BLaER1 (cell line): Measurements from ENCODE around the gene TNFAIP2.
"Not testable (repeated sequence)": the region's sequence is repeated elsewhere in the genome, so short reads cannot be mapped to it uniquely, and the experiment has no call there.

ENCODE experiments used
- H3K27ac ChIP-seq: shearing (Covaris generic); formaldehyde crosslinking; 2 replicates; pipeline ENCODE4 v1.8.1; 2022
- H3K27me3 ChIP-seq: shearing (Covaris generic); formaldehyde crosslinking; 2 replicates; pipeline ENCODE4 v1.8.1; 2022
- H3K36me3 ChIP-seq: shearing (Covaris generic); formaldehyde crosslinking; 2 replicates; pipeline ENCODE4 v1.8.1; 2022
- H3K4me1 ChIP-seq: shearing (Covaris generic); formaldehyde crosslinking; 2 replicates; pipeline ENCODE4 v1.8.1; 2022
- H3K4me2 ChIP-seq: shearing (Covaris generic); formaldehyde crosslinking; 2 replicates; pipeline ENCODE4 v1.8.1; 2022
- H3K4me3 ChIP-seq: shearing (Covaris generic); formaldehyde crosslinking; 2 replicates; pipeline ENCODE4 v1.8.1; 2022
- H3K9ac ChIP-seq: shearing (Covaris generic); formaldehyde crosslinking; 2 replicates; pipeline ENCODE4 v1.8.1; 2022
- H3K9me3 ChIP-seq: shearing (Covaris generic); formaldehyde crosslinking; 2 replicates; pipeline ENCODE4 v1.8.1; 2022
- H4K20me1 ChIP-seq: shearing (Covaris generic); formaldehyde crosslinking; 2 replicates; pipeline ENCODE4 v1.8.1; 2022
- Cebpa-rat ChIP-seq: shearing (Covaris generic); IDR thresholded peaks from 2 replicates; pipeline ENCODE4 v1.8.1; 2022

The TNFAIP2 gene

DNA sequence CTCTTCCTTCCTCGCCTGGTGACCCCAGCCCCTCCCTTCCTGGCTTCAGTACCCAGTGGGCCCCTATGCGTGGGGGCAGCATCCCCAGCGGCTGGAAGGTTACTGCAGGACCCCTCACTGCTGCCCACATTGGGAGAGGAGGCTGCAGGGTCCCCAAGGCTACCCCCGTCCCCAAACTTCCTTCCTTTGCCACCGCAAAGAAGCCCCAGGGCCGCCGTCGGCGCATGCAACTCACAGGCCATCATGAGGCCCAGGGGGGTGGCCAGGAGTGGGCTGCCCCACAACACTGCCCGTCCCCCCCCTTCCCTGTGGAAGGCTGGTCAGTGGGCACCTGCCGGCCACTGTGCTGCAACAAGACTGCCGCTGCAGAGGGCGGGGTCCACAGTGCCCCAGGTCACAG, 9.5 kb upstream of the TNFAIP2 start:
- H3K4me2 ChIP-seq, result peak overlapping the region; percentile 85

DNA sequence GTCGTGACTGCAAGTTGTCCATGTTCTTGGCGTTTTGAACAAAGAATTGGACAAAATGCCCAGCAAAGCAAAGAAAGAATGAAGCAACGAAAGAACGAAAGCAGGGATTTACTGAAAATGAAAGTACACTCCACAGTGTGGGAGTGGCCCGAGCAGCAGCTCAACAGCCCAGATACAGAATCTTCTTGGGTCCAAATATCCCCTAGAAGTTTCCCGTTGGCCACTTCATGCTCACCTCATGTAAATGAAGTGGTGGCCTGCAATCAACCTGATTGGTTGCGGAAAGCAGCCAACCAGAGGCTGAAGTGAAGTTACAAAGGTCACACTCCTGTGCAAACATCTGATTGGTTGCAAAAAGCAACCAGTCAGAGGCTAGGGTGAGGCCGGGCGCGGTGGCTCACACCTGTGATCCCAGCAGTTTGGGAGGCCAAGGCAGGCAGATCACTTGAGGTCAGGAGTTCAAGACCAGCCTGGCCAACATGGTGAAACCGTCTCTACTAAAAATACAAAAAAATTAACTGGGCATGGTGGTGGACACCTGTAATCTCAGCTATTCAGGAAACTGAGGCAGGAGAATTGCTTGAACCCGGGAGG, 8.1 kb upstream of the TNFAIP2 start:
- Histone ChIP-seq H3K4me2 (peak overlapping the region; percentile 85), H3K4me1 (peaks cover 99% of the 10 kb centered on the region), H3K9ac (0 out of 2 replicates have a peak overlapping the region, but pooled peaks have one; percentile 5), H3K27ac (peak overlapping the region; percentile 60; the same call in 1 of the 2 replicates)
- not testable (repeated sequence) for H3K9me3 ChIP-seq, H3K27me3 ChIP-seq, H3K36me3 ChIP-seq, H3K4me3 ChIP-seq, H4K20me1 ChIP-seq

More for the DNA sequence above, 9.5 kb upstream of the TNFAIP2 start:
- H3K36me3 ChIP-seq, result no peaks in the 10 kb centered on the region
- TF ChIP-seq Cebpa-rat, result no peak
- H3K27ac ChIP-seq, result peak overlapping the region; percentile 81
- H3K27me3 ChIP-seq, result no peaks in the 10 kb centered on the region
- peak overlapping the region; percentile 26; the same call in 1 of the 2 replicates for H3K9ac ChIP-seq
- H3K4me1 ChIP-seq, result peaks cover 94% of the 10 kb centered on the region
- no peak overlapping the region for H3K4me3 ChIP-seq
- H4K20me1 ChIP-seq, result no peaks in the 10 kb centered on the region
- H3K9me3 ChIP-seq, result no peaks in the 10 kb centered on the region

DNA sequence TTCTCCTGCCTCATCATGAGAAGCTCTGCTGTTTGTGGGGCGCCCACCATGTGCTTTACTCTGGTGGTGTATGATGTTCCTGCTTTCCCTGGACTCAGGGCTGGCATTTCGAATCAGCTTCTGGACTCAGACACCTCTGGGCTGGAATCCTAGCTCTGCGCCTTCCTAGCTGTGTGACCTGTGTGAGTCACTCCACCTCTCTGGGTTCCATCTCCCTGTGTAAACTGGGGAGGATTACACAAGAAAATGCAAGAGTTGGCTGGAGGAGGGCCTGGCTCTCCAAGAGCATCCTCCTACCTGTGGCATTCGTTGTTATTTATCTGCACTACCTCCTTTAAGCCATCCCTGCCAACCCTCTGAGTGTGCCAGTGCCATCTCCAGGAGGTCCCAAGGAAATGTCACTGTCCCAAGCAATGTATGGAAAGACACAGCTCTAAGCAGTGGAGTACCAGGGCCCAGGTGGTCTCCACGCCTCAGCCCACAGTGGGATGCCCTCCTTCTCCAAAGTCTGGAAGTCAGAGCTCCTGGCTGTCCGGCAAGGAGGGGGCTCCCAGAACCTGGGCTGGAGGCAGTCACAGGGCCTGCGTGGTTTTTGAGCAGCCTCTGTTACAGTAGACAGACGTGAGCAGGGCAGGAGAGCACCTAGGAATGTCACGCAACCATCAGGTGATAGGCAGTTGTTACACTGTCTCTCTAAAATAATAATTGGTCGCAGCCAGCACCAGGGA, 7.3 kb upstream of the TNFAIP2 start:
- H3K4me3 ChIP-seq, result no peak overlapping the region
- no peaks in the 10 kb centered on the region for H3K9me3 ChIP-seq
- H3K9ac ChIP-seq, result no peak overlapping the region
- no peaks in the 10 kb centered on the region for H3K36me3 ChIP-seq
- H3K4me1 ChIP-seq, result peaks cover 99% of the 10 kb centered on the region
- H4K20me1 ChIP-seq, result no peaks in the 10 kb centered on the region
- no peak for TF ChIP-seq Cebpa-rat
- H3K4me2 ChIP-seq, result peak overlapping the region; percentile 85
- peak overlapping the region; percentile 30; the same call in 1 of the 2 replicates for H3K27ac ChIP-seq
- no peaks in the 10 kb centered on the region for H3K27me3 ChIP-seq

GRCh38 chr14:103116636-103117035, 6.6 kb upstream of the TNFAIP2 start:
- no peak overlapping the region for H3K9ac ChIP-seq
- H4K20me1 ChIP-seq, result no peaks in the 10 kb centered on the region
- H3K27me3 ChIP-seq, result no peaks in the 10 kb centered on the region
- H3K36me3 ChIP-seq, result no peaks in the 10 kb centered on the region
- H3K4me1 ChIP-seq, result peaks cover 99% of the 10 kb centered on the region
- TF ChIP-seq Cebpa-rat, result no peak
- H3K9me3 ChIP-seq, result no peaks in the 10 kb centered on the region
- H3K27ac ChIP-seq, result peak overlapping the region; percentile 30; the same call in 1 of the 2 replicates
- H3K4me3 ChIP-seq, result no peak overlapping the region
- H3K4me2 ChIP-seq, result peak overlapping the region; percentile 85; the same call in 1 of the 2 replicates

DNA sequence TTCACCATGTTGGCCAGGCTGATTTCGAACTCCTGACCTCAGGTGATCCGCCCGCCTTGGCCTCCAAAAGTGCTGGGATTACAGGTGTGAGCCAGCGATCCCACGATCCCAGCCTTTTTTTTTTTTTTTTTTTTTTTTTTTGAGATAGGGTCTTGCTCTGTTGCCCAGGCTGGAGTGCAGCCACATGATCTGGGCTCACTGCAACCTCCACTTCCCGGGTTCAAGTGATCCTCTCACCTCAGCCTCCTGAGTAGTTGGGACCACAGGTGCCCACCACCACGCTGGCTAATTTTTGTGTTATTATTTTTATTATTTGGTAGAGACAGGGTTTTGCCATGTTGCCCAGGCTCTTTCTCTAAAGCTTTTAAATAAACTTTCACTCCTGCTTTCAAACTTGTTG, 5.8 kb upstream of the TNFAIP2 start:
- H3K36me3 ChIP-seq, H3K27me3 ChIP-seq, H3K9me3 ChIP-seq, H4K20me1 ChIP-seq, H3K4me3 ChIP-seq, H3K27ac ChIP-seq, H3K9ac ChIP-seq: not testable (repeated sequence)
- H3K4me1 ChIP-seq, result peaks cover 99% of the 10 kb centered on the region
- peak overlapping the region; percentile 47 for H3K4me2 ChIP-seq

- Histone ChIP-seq H3K27ac (peak overlapping the region; percentile 66), H3K4me1 (peaks cover 98% of the 10 kb centered on the region), H3K9ac (0 out of 2 replicates have a peak overlapping the region, but pooled peaks have one; percentile 32)
Measured at GRCh38 chr14:103118018-103118662, 5.1 kb upstream of the TNFAIP2 start.

DNA sequence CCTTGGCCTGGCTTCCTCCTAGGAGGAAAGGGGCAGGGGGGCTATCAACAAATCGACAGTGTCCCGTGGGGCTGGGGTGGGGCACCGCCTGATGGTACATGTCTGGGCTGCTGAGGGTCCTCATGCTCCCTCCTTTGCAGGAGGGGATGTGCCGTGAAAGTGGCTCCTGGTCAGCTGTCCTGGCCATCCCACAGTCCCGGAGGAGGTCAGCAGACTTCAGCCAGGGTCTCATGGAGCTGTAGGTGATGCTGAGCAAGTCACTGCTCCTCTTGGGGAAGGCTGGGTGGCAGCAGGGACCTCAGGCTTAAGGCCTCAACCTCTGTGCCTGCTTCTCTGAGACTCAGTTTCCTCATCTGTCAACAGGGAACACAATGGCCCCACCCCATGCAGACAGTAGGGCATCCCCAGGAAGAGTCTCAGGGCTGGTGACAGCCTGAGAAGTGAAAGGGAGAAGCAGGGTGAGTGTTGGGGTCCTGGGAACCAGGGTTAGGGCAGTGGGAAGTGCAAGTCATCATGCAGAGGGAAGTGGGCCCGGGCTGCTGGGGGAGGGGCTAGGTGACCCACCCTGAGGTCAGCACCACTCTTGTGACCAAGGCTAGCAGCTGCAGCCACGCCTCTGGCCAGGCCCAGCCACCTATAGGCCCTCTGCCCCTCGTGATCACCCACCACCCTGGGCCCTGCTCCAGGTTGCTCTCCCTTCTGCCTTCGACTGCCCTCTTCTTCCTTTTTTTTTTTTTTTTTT, 4.4 kb upstream of the TNFAIP2 start:
- no peak for TF ChIP-seq Cebpa-rat
- Histone ChIP-seq H3K36me3 (no peaks in the 10 kb centered on the region), H4K20me1 (no peaks in the 10 kb centered on the region), H3K9ac (0 out of 2 replicates have a peak overlapping the region, but pooled peaks have one; percentile 32), H3K27ac (peak overlapping the region; percentile 66), H3K4me1 (peaks cover 92% of the 10 kb centered on the region), H3K27me3 (no peaks in the 10 kb centered on the region), H3K9me3 (no peaks in the 10 kb centered on the region), H3K4me3 (no peak overlapping the region), H3K4me2 (peak overlapping the region; percentile 77)

More at GRCh38 chr14:103118018-103118662, 5.1 kb upstream of the TNFAIP2 start:
- H3K4me3 ChIP-seq, result no peak overlapping the region
- H3K9me3 ChIP-seq, result no peaks in the 10 kb centered on the region
- no peak for TF ChIP-seq Cebpa-rat
- no peaks in the 10 kb centered on the region for H3K36me3 ChIP-seq
- H4K20me1 ChIP-seq, result no peaks in the 10 kb centered on the region
- H3K27me3 ChIP-seq, result no peaks in the 10 kb centered on the region
- H3K4me2 ChIP-seq, result peak overlapping the region; percentile 77

DNA sequence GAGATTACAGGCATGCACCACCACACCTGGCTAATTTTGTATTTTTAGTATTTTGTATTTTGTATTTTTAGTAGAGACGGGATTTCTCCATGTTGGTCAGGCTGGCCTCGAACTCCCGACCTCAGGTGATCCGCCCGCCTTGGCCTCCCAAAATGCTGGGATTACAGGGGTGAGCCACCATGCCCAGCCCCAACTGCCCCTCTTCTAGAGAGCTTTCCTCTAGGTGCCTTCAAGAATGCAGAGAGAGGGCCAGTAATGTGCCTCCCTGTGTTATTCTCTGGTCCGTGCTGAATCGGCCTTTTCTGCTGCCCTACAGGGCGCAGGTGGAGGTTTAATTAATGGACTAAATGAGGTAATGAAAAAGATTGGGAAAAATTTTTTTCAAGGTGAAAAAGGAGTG, 3.7 kb upstream of the TNFAIP2 start:
- not testable (repeated sequence) for H3K4me3 ChIP-seq, H4K20me1 ChIP-seq, H3K27ac ChIP-seq, H3K36me3 ChIP-seq, H3K9me3 ChIP-seq, H3K27me3 ChIP-seq, H3K9ac ChIP-seq
- peaks cover 92% of the 10 kb centered on the region for H3K4me1 ChIP-seq
- H3K4me2 ChIP-seq, result peak overlapping the region; percentile 77

- Histone ChIP-seq H3K4me2 (peak overlapping the region; percentile 100), H4K20me1 (peaks cover 23% of the 10 kb centered on the region), H3K27ac (peak overlapping the region; percentile 74), H3K9me3 (no peaks in the 10 kb centered on the region), H3K4me3 (no peak overlapping the region), H3K36me3 (peaks cover 10% of the 10 kb centered on the region), H3K27me3 (no peaks in the 10 kb centered on the region), H3K9ac (0 out of 2 replicates have a peak overlapping the region, but pooled peaks have one; percentile 9), H3K4me1 (peaks cover 91% of the 10 kb centered on the region)
- no peak for TF ChIP-seq Cebpa-rat
Measured at GRCh38 chr14:103121121-103121845, 2.0 kb upstream of the TNFAIP2 start.
